ENCODE data around the gene SPRR5.

Gene SPRR5

GRCh38 chr1:152983234-152983633 is 36.2 kb downstream of the SPRR5 start:
- no peak for DNase-seq (ENCODE audit: low read depth in 2 of 2)

GRCh38 chr1:152983743-152984142 is 36.7 kb downstream of the SPRR5 start, which contains the start of gene SPRR1A:
TSS of gene SPRR1A (plus strand) at chr1:152984081. CDS start at chr1:152985231, 1,150 bp downstream.
- no peak for DNase-seq (ENCODE audit: low read depth in 2 of 2)

GRCh38 chr1:152986578-152986977 is 39.6 kb downstream of the SPRR5 start:
- no peak for DNase-seq (ENCODE audit: low read depth in 2 of 2)

- no peak for DNase-seq (ENCODE audit: low read depth in 2 of 2)
Measured at GRCh38 chr1:152993186-152993585, 46.2 kb downstream of the SPRR5 start.

DNA sequence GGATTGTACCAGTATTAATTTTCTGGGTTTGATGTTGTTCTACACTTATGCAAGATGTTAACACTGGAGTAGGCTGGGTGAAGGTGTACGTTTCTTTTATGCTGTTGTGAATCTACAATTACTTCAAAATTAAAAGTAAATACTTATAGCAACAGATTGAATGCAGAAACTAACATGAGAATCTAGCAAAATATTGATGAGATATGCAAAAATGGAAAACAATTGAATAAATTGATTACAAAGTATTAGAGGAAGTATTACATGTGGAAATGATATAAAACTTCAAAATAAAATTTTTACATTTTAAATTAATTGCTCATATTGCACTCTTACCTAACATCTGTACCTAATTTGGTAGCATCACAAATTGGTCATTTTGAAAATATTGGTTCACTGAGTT is 48.8 kb downstream of the SPRR5 start:
- DNase-seq (ENCODE audit: low read depth in 2 of 2), result no peak

- no peak for DNase-seq (ENCODE audit: low read depth in 2 of 2)
Measured at GRCh38 chr1:152996633-152997400, 49.8 kb downstream of the SPRR5 start.

- no peak for DNase-seq (ENCODE audit: low read depth in 2 of 2)
Measured at GRCh38 chr1:152997901-152998300, 50.9 kb downstream of the SPRR5 start.

DNA sequence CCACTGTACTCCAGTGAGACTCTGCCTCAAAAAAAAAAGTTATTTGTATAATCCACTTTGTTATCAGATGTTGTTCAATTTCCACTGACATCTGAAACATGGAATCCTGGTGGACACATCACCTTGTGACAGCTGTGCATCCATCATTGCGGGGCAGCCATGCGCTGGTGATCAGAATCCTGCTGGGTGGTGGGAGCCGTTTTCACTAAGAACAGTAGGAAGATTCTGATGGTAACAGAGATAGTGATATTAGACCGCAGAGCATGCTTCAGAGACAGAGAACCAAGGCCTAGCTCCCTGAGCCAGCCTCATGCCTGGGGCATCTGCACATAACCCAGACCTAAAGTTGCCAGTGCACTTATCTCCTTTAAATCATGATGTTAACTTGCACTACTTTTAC is 51.5 kb downstream of the SPRR5 start:
- DNase-seq (ENCODE audit: low read depth in 2 of 2), result no peak

All from stimulated activated CD8-positive, alpha-beta memory T cell treated with anti-CD3 and anti-CD28 coated beads, Interleukin-2, amount 100 ng/mL, for 1 hour (primary cell).